A204.1 (cell line): ENCODE measurements around the gene TNNT2.

Experiments used
- FAIRE-seq: peaks from 2 replicates; lab custom pipeline; 2012; peaks lifted over from hg19 to GRCh38; lab: Jason Lieb, UNC

The TNNT2 gene

GRCh38 chr1:201311356-201312011 is 66.0 kb downstream of the TNNT2 start:
- FAIRE-seq: no peak

- no peak for FAIRE-seq
These were observed 66.5 kb downstream of the TNNT2 start for GRCh38 chr1:201310986-201311355.

- FAIRE-seq: no peak
These were observed 67.1 kb downstream of the TNNT2 start for GRCh38 chr1:201310251-201310985.

- no peak for FAIRE-seq
These were observed 68.1 kb downstream of the TNNT2 start for GRCh38 chr1:201309416-201309815.
